Adipocyte (in vitro differentiated cells): Measurements from ENCODE around the gene CHMP6.
"Not testable (repeated sequence)": the region's sequence is repeated elsewhere in the genome, so short reads cannot be mapped to it uniquely, and the experiment has no call there.

ENCODE experiments used
- DNase-seq: peaks from one replicate; pipeline ENCODE4 v3.0.0-alpha.2; 2015; ENCODE audit warnings: low read depth
- H3K27me3 ChIP-seq: replicated peaks from 2 replicates; pipeline ENCODE4 v1.7.0; 2013; ENCODE audit warnings: mild to moderate bottlenecking, low read length, moderate library complexity; ENCODE audit not compliant: control insufficient read depth, insufficient read depth
- H3K36me3 ChIP-seq: 2 replicates; pipeline ENCODE4 v1.7.0; 2013; ENCODE audit warnings: low read length, mild to moderate bottlenecking, moderate library complexity; ENCODE audit not compliant: control insufficient read depth, insufficient read depth, severe bottlenecking
- H3K4me1 ChIP-seq: 2 replicates; pipeline ENCODE4 v1.7.0; 2013; ENCODE audit warnings: mild to moderate bottlenecking, low read length, moderate library complexity; ENCODE audit not compliant: control insufficient read depth, insufficient read depth
- H3K4me3 ChIP-seq: 2 replicates; pipeline ENCODE4 v1.7.0; 2013; ENCODE audit warnings: mild to moderate bottlenecking, low read length, moderate library complexity
- H3K9ac ChIP-seq: 2 replicates; pipeline ENCODE4 v1.7.0; 2013; ENCODE audit warnings: mild to moderate bottlenecking, low read length, moderate library complexity
- H3K9me3 ChIP-seq: 2 replicates; pipeline ENCODE4 v1.7.0; 2013; ENCODE audit warnings: mild to moderate bottlenecking, low read length, moderate library complexity; ENCODE audit not compliant: control insufficient read depth

CHMP6 gene

GRCh38 chr17:81011951-81012350 is 20.3 kb downstream of the CHMP6 start:
- DNase-seq: no peak
- H3K27me3 ChIP-seq: peaks cover 5% of the 10 kb centered on the region

GRCh38 chr17:81012574-81013447 is 21.2 kb downstream of the CHMP6 start:
- H3K4me3 ChIP-seq: no peak overlapping the region
- peaks cover 2% of the 10 kb centered on the region for H3K4me1 ChIP-seq
- peaks cover 11% of the 10 kb centered on the region for H3K9me3 ChIP-seq
- DNase-seq: no peak
- no peaks in the 10 kb centered on the region for H3K36me3 ChIP-seq
- H3K9ac ChIP-seq: no peak overlapping the region
- H3K27me3 ChIP-seq: peaks cover 5% of the 10 kb centered on the region

More at GRCh38 chr17:81011951-81012350, 20.3 kb downstream of the CHMP6 start:
- no peak overlapping the region for H3K9ac ChIP-seq
- H3K4me1 ChIP-seq: no peaks in the 10 kb centered on the region
- H3K36me3 ChIP-seq: no peaks in the 10 kb centered on the region
- H3K9me3 ChIP-seq: peaks cover 11% of the 10 kb centered on the region
- H3K4me3 ChIP-seq: no peak overlapping the region

GRCh38 chr17:81013642-81014041 is 22.0 kb downstream of the CHMP6 start:
- Histone ChIP-seq H3K36me3 (no peaks in the 10 kb centered on the region), H3K4me3 (no peak overlapping the region), H3K4me1 (peaks cover 10% of the 10 kb centered on the region), H3K27me3 (peaks cover 5% of the 10 kb centered on the region), H3K9ac (no peak overlapping the region), H3K9me3 (peaks cover 11% of the 10 kb centered on the region)
- no peak for DNase-seq

DNA sequence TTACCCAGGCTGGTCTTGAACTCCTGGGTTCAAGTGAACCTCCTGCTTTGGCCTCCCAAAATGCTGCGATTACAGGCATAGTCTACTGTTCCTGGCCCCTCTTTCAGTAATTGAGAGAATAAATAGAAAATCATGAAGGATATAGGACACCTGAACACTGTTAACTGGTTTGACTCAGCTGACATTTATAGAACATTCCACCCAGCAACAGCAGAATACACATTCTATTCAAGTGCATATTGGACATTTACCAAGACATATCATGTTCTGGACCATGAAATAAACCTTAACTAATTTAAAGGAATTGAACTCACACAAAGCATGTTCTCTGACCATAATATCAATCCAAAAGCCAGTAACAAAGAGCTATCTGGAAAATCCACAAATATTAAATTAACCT is 23.5 kb downstream of the CHMP6 start:
- peaks cover 11% of the 10 kb centered on the region for H3K9me3 ChIP-seq
- peak; percentile 64 for DNase-seq
- H3K9ac ChIP-seq: no peak overlapping the region
- H3K36me3 ChIP-seq: no peaks in the 10 kb centered on the region
- peaks cover 5% of the 10 kb centered on the region for H3K27me3 ChIP-seq
- H3K4me1 ChIP-seq: peaks cover 11% of the 10 kb centered on the region
- no peak overlapping the region for H3K4me3 ChIP-seq

DNA sequence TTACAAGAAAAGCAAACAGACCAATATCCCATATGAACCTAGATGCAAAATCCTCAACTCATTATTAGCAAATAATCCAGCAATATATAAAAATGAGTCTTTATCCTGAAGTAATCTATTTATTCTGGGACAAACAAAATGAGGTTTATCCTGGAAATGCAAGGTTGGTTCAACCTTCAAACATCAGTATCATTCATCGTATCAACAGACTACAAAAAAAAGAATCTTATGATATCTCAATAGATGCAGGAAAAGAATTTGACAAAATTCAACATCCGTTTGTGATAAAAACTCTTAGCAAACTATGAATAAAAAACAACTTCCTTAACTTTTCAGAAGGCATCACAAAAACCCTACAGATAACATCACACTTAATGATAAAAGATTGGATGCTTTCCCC is 24.9 kb downstream of the CHMP6 start:
- Histone ChIP-seq H3K4me1 (peaks cover 23% of the 10 kb centered on the region), H3K4me3 (no peak overlapping the region), H3K9ac (no peak overlapping the region), H3K27me3 (peaks cover 5% of the 10 kb centered on the region), H3K9me3 (peaks cover 4% of the 10 kb centered on the region), H3K36me3 (no peaks in the 10 kb centered on the region)
- DNase-seq: no peak

- not testable (repeated sequence) for H3K9ac ChIP-seq, H3K4me3 ChIP-seq, H3K27me3 ChIP-seq, DNase-seq, H3K36me3 ChIP-seq, H3K9me3 ChIP-seq
- peaks cover 23% of the 10 kb centered on the region for H3K4me1 ChIP-seq
Observed at GRCh38 chr17:81017330-81017729, 25.7 kb downstream of the CHMP6 start.

- H3K4me1 ChIP-seq: peaks cover 23% of the 10 kb centered on the region
- no peaks in the 10 kb centered on the region for H3K36me3 ChIP-seq
- peak; percentile 72 for DNase-seq
- H3K9me3 ChIP-seq: peaks cover 4% of the 10 kb centered on the region
- peak overlapping the region; percentile 57 for H3K4me3 ChIP-seq
- peaks cover 3% of the 10 kb centered on the region for H3K27me3 ChIP-seq
- H3K9ac ChIP-seq: peak overlapping the region; percentile 49
Observed at GRCh38 chr17:81018044-81018802, 26.6 kb downstream of the CHMP6 start.

DNA sequence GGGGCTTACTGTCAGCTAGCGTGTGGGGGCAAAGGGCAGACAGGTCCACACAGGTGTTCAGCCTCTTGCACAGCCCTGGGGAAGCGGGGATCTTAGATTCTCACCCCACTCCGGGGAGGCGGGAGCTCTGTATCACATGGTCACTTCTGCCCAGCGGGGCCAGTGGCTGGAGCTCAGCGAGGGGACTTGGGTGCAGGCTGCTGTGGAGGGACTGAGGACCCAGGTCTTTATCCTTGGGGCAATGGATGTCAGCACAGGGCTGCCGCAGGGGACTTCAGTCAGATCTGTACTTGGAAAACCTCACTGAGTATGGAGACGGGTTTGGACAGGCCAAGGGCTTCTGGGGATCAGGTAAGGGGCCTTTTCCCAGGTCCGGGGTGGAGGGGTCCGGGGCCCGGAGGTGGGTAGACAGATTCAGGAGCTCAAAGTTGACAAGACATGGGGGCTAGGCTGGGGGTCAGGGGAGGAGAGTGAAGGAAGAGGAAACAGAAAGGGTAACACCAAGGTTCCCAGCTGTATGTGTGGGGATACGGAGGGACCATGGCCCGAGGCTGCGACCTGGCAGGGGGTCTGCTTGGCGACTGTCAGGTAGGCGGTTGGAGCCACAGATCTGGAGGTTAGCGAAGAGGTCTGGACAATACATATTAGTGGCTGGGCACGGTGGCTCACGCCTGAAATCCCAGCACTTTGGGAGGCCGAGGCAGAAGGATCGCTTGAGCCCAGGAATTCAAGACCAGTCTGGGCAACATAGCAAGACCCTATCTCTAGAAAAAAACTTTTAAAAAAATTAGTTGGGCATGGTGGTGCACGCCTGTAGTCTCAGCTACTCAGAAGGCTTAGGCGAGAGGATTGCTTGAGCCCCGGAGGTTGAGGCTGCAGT is 28.2 kb downstream of the CHMP6 start:
- H3K36me3 ChIP-seq: no peaks in the 10 kb centered on the region
- DNase-seq: no peak
- H3K9ac ChIP-seq: no peak overlapping the region
- H3K27me3 ChIP-seq: peaks cover 4% of the 10 kb centered on the region
- peaks cover 4% of the 10 kb centered on the region for H3K9me3 ChIP-seq
- peaks cover 24% of the 10 kb centered on the region for H3K4me1 ChIP-seq
- H3K4me3 ChIP-seq: no peak overlapping the region

GRCh38 chr17:81020443-81020766 is 28.8 kb downstream of the CHMP6 start:
- Histone ChIP-seq H3K36me3 (no peaks in the 10 kb centered on the region), H3K9ac (no peak overlapping the region), H3K4me1 (peaks cover 30% of the 10 kb centered on the region), H3K27me3 (peaks cover 4% of the 10 kb centered on the region), H3K9me3 (peaks cover 4% of the 10 kb centered on the region), H3K4me3 (no peak overlapping the region)
- no peak for DNase-seq

- no peak overlapping the region for H3K4me3 ChIP-seq
- no peaks in the 10 kb centered on the region for H3K36me3 ChIP-seq
- peaks cover 4% of the 10 kb centered on the region for H3K9me3 ChIP-seq
- peak overlapping the region; percentile 55 for H3K9ac ChIP-seq
- peaks cover 4% of the 10 kb centered on the region for H3K27me3 ChIP-seq
- DNase-seq: no peak
- H3K4me1 ChIP-seq: peaks cover 35% of the 10 kb centered on the region
Observed at GRCh38 chr17:81020767-81021497, 29.3 kb downstream of the CHMP6 start.
